K562 (cell line): ENCODE measurements around the gene MCM7. TPM values are rescaled to one million over a fixed set of nuclear protein-coding genes. Genes with fewer than 3 reads are reported as not detected.
A peak's percentile ranks its signal among the peaks of the same experiment; 100 is the strongest.

ENCODE experiments used
- ARNT ChIP-seq, 2 experiments: fragments of 450-650 bp; IDR thresholded peaks; 2 replicates each; pipeline ENCODE4 v1.6.1; 2016; ENCODE audit warnings: mild to moderate bottlenecking in 1 of 2
- CREBBP ChIP-seq: IDR thresholded peaks from one replicate; pipeline ENCODE4 v1.6.1; 2012; ENCODE audit warnings: low read depth, mild to moderate bottlenecking, control low read depth, inconsistent platforms, low read length
- FIP1L1 ChIP-seq: fragments of 200-400 bp; formaldehyde crosslinking; IDR thresholded peaks from 2 replicates; pipeline ENCODE4 v1.6.1; 2018; ENCODE audit warnings: mild to moderate bottlenecking, low read depth, low read length; ENCODE audit not compliant: poor library complexity, severe bottlenecking
- HMGN3 ChIP-seq: IDR thresholded peaks from 2 replicates; pipeline ENCODE4 v1.6.1; 2011; ENCODE audit warnings: borderline replicate concordance, low read depth, mild to moderate bottlenecking, mixed read lengths, low read length; ENCODE audit not compliant: insufficient read length; ENCODE audit errors: extremely low read depth
- POLR2H ChIP-seq: IDR thresholded peaks from 2 replicates; pipeline ENCODE4 v1.6.1; 2016; ENCODE audit warnings: missing genetic modification characterization, low read depth, mild to moderate bottlenecking, control low read depth, missing compliant biosample characterization, moderate library complexity
- SMARCC2 ChIP-seq: fragments of 450-650 bp; IDR thresholded peaks from 2 replicates; pipeline ENCODE4 v1.6.1; 2017; ENCODE audit warnings: antibody characterized with exemption, moderate library complexity, mild to moderate bottlenecking, low read depth
- TARDBP ChIP-seq: fragments of 450-650 bp; IDR thresholded peaks from 2 replicates; pipeline ENCODE4 v1.6.1; 2016
- TRIM28 ChIP-seq: fragments of 450-650 bp; IDR thresholded peaks from 2 replicates; pipeline ENCODE4 v1.6.1; 2017
- ZNF165 ChIP-seq: fragments of 250-450 bp; sonication (Bioruptor Pico); IDR thresholded peaks from 2 replicates; pipeline ENCODE4 v1.4.0; 2020; ENCODE audit warnings: borderline replicate concordance
- ZNF444 ChIP-seq: fragments of 250-450 bp; sonication (Bioruptor Pico); IDR thresholded peaks from 2 replicates; pipeline ENCODE4 v1.4.0; 2020; ENCODE audit warnings: mild to moderate bottlenecking, moderate library complexity
- ZNF780A ChIP-seq: fragments of 250-450 bp; sonication (Bioruptor Pico); IDR thresholded peaks from 2 replicates; pipeline ENCODE4 v1.5.0; 2021; ENCODE audit warnings: mild to moderate bottlenecking
- polyA plus RNA-seq, 8 experiments: library from polyadenylated mRNA; depleted of rRNA in 4 of 8; stranded (reverse) in 5 of 8; unstranded in 3 of 8; fragments of >200 nt; fragmentation: Nextera tagmentation in 2 of 8; fragmentation: Illumina TruSeq in 1 of 8; extraction: Ambion mirVana in 2 of 8; extraction: Trizol in 1 of 8; gene quantifications; 2 replicates each; pipeline versions ENCODE4 v1.2.1 to v1.2.3, GENCODE V29; 2011 to 2014; ENCODE audit warnings: inconsistent platforms in 1 of 8, missing spikeins in 1 of 8
- total RNA-seq, 7 experiments: library from RNA; depleted of rRNA in 6 of 7; stranded (reverse); fragments of >200 nt in 6 of 7; fragmentation: Illumina TruSeq in 2 of 7; extraction: Trizol in 2 of 7; gene quantifications; 2 replicates each; pipeline versions ENCODE4 v1.2.1 to v1.2.3, GENCODE V29; 2011 to 2021; ENCODE audit warnings: low replicate concordance in 1 of 7
- TF ChIP-seq, protein P1 (sequence below), 2 experiments: IDR thresholded peaks; 2 replicates each; pipeline ENCODE4 v1.6.1; 2012; ENCODE audit warnings: improper control_type of control experiment in 2 of 2, low read depth in 2 of 2, low read length in 2 of 2, borderline replicate concordance in 1 of 2
- TF ChIP-seq, protein P2 (sequence below): sonication (generic); formaldehyde crosslinking; IDR thresholded peaks from 2 replicates; pipeline ENCODE4 v1.9.0; 2022; ENCODE audit warnings: mild to moderate bottlenecking, missing genetic modification reagents
- TF ChIP-seq, protein P3 (sequence below): IDR thresholded peaks from 2 replicates; pipeline ENCODE4 v1.6.1; 2014; ENCODE audit warnings: antibody characterized with exemption
- TF ChIP-seq, protein P4 (sequence below): fragments of 200-400 bp; formaldehyde crosslinking; IDR thresholded peaks from 2 replicates; pipeline ENCODE4 v1.6.1; 2017; ENCODE audit warnings: mild to moderate bottlenecking, low read depth, low read length, moderate library complexity
- TF ChIP-seq, protein P5 (sequence below): fragments of 450-650 bp; IDR thresholded peaks from 2 replicates; pipeline ENCODE4 v1.7.1; 2018; ENCODE audit warnings: mild to moderate bottlenecking, low read depth; ENCODE audit not compliant: partially characterized antibody

Gene MCM7
- total and polyA plus RNA-seq, 9 of the 15 experiments (the other 6 are each of a cell fraction or from before 2014, with no cell fraction given), result 329 to 856 (median 437) TPM

DNA sequence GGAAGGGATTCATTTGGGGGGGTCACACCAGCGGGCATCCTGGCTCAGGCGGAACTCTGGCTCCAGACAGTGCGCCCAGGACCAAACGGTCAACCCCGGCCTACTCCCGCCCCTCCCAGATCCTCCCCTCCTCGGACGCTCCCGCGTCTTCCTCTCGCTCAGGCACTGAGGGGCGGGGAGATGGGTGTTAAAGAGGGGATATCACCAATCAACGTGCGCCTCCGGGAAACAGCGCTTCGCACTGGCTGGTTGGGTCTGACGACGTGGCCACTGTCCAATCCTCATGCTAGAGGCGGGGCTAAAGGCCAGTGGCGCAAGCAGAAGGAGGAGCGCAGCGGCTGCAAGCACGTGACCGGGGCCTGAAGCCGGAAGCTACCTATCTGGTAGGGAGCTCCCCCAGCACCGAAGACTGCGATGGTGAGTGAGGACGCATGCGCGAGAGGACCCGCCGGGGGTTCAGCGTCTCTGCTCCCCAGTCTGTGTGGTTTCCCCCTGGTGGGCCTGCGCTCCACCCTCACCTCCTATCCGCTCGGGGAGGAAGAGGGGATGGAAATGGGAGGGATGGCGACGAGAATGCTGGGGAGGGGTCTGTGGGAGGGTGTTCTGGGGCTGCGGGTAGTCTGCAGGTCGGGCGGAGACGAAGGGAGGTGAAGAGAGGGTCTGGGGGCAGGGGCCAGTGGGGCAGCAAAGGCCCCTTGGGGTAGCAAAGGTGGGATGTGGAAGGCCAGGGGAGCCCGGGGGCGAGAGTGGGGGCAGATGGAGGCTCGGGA, 47.5 kb upstream of the MCM7 start, which contains the start of gene LAMTOR4 (continued):
- TF ChIP-seq SMARCC2, result no peak
- peak; percentile 70 for TF ChIP-seq HMGN3
- TF ChIP-seq, protein P1, sequence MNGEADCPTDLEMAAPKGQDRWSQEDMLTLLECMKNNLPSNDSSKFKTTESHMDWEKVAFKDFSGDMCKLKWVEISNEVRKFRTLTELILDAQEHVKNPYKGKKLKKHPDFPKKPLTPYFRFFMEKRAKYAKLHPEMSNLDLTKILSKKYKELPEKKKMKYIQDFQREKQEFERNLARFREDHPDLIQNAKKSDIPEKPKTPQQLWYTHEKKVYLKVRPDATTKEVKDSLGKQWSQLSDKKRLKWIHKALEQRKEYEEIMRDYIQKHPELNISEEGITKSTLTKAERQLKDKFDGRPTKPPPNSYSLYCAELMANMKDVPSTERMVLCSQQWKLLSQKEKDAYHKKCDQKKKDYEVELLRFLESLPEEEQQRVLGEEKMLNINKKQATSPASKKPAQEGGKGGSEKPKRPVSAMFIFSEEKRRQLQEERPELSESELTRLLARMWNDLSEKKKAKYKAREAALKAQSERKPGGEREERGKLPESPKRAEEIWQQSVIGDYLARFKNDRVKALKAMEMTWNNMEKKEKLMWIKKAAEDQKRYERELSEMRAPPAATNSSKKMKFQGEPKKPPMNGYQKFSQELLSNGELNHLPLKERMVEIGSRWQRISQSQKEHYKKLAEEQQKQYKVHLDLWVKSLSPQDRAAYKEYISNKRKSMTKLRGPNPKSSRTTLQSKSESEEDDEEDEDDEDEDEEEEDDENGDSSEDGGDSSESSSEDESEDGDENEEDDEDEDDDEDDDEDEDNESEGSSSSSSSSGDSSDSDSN (IDR thresholded peaks at IDR 0.05; ENCODE audit: borderline replicate concordance in 1 of 2, low read depth in 2 of 2, low read length in 2 of 2), result no peak
- no peak for TF ChIP-seq CREBBP
- no peak for TF ChIP-seq ZNF444
- TF ChIP-seq ARNT (IDR thresholded peaks at IDR 0.05), result no peak
- TF ChIP-seq TARDBP, result no peak
- TF ChIP-seq FIP1L1, result peak; percentile 24
- TF ChIP-seq TRIM28, result no peak
- TF ChIP-seq, protein P2, sequence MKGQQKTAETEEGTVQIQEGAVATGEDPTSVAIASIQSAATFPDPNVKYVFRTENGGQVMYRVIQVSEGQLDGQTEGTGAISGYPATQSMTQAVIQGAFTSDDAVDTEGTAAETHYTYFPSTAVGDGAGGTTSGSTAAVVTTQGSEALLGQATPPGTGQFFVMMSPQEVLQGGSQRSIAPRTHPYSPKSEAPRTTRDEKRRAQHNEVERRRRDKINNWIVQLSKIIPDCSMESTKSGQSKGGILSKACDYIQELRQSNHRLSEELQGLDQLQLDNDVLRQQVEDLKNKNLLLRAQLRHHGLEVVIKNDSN, result peak; percentile 98
- TF ChIP-seq, protein P3, sequence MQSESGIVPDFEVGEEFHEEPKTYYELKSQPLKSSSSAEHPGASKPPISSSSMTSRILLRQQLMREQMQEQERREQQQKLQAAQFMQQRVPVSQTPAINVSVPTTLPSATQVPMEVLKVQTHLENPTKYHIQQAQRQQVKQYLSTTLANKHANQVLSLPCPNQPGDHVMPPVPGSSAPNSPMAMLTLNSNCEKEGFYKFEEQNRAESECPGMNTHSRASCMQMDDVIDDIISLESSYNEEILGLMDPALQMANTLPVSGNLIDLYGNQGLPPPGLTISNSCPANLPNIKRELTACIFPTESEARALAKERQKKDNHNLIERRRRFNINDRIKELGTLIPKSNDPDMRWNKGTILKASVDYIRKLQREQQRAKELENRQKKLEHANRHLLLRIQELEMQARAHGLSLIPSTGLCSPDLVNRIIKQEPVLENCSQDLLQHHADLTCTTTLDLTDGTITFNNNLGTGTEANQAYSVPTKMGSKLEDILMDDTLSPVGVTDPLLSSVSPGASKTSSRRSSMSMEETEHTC, result peak; percentile 76; the same call in 1 of the 2 replicates
- TF ChIP-seq, protein P4, sequence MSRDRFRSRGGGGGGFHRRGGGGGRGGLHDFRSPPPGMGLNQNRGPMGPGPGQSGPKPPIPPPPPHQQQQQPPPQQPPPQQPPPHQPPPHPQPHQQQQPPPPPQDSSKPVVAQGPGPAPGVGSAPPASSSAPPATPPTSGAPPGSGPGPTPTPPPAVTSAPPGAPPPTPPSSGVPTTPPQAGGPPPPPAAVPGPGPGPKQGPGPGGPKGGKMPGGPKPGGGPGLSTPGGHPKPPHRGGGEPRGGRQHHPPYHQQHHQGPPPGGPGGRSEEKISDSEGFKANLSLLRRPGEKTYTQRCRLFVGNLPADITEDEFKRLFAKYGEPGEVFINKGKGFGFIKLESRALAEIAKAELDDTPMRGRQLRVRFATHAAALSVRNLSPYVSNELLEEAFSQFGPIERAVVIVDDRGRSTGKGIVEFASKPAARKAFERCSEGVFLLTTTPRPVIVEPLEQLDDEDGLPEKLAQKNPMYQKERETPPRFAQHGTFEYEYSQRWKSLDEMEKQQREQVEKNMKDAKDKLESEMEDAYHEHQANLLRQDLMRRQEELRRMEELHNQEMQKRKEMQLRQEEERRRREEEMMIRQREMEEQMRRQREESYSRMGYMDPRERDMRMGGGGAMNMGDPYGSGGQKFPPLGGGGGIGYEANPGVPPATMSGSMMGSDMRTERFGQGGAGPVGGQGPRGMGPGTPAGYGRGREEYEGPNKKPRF, result no peak
- TF ChIP-seq ZNF165, result no peak
- TF ChIP-seq, protein P5, sequence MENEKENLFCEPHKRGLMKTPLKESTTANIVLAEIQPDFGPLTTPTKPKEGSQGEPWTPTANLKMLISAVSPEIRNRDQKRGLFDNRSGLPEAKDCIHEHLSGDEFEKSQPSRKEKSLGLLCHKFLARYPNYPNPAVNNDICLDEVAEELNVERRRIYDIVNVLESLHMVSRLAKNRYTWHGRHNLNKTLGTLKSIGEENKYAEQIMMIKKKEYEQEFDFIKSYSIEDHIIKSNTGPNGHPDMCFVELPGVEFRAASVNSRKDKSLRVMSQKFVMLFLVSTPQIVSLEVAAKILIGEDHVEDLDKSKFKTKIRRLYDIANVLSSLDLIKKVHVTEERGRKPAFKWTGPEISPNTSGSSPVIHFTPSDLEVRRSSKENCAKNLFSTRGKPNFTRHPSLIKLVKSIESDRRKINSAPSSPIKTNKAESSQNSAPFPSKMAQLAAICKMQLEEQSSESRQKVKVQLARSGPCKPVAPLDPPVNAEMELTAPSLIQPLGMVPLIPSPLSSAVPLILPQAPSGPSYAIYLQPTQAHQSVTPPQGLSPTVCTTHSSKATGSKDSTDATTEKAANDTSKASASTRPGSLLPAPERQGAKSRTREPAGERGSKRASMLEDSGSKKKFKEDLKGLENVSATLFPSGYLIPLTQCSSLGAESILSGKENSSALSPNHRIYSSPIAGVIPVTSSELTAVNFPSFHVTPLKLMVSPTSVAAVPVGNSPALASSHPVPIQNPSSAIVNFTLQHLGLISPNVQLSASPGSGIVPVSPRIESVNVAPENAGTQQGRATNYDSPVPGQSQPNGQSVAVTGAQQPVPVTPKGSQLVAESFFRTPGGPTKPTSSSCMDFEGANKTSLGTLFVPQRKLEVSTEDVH, result peak; percentile 82
- TF ChIP-seq ZNF780A (CRISPR knock-in tag), result no peak
- peak; percentile 43; the same call in 1 of the 2 replicates for TF ChIP-seq POLR2H (tag)
